H1 (cell line): ENCODE results near the gene RPS6KA2. TPM values are rescaled to one million over a fixed set of nuclear protein-coding genes. Genes with fewer than 3 reads are reported as not detected.

ENCODE experiments used
- CTCF ChIA-PET: fragments of 300-600 bp; sonication (Branson Sonifier 250); formaldehyde crosslinking; loops from one replicate; lab custom pipeline; 2021; ENCODE audit not compliant: partially characterized antibody; lab: Charles Lee
- POLR2A ChIA-PET: fragments of 300-600 bp; sonication (Branson Sonifier 250); formaldehyde crosslinking; loops from one replicate; lab custom pipeline; 2021; ENCODE audit warnings: inconsistent platforms; ENCODE audit not compliant: partially characterized antibody; lab: Charles Lee
- DNase-seq, 2 experiments: peaks; one replicate each; pipeline versions ENCODE4 v3.0.0 to v3.0.0-alpha.2; 2010 to 2022; ENCODE audit warnings: low spot score in 2 of 2, low read depth in 1 of 2, mixed read lengths in 1 of 2
- FAIRE-seq: peaks from 2 replicates; lab custom pipeline; 2011; peaks lifted over from hg19 to GRCh38; lab: Jason Lieb, UNC
- H2AFZ ChIP-seq: 2 replicates; pipeline ENCODE4 v1.8.1; 2012; ENCODE audit warnings: low read length, inconsistent platforms
- H2AK5ac ChIP-seq: 2 replicates; pipeline ENCODE4 v1.6.1; 2013; ENCODE audit warnings: low read depth, low read length
- H2BK120ac ChIP-seq: replicated peaks from 2 replicates; pipeline ENCODE3; 2013; ENCODE audit warnings: low read depth, low read length, inconsistent platforms
- H2BK12ac ChIP-seq: 2 replicates; pipeline ENCODE4 v1.6.1; 2013; ENCODE audit warnings: low read depth, low read length
- H2BK15ac ChIP-seq: 2 replicates; pipeline ENCODE4 v1.6.1; 2013; ENCODE audit warnings: low read length
- H2BK20ac ChIP-seq: 2 replicates; pipeline ENCODE4 v1.6.1; 2013; ENCODE audit warnings: low read length
- H2BK5ac ChIP-seq: 2 replicates; pipeline ENCODE4 v1.6.1; 2013; ENCODE audit warnings: low read depth, low read length
- H3K14ac ChIP-seq: 2 replicates; pipeline ENCODE4 v1.6.1; 2013; ENCODE audit warnings: inconsistent platforms; ENCODE audit not compliant: insufficient read length
- H3K18ac ChIP-seq: 2 replicates; pipeline ENCODE4 v1.6.1; 2013; ENCODE audit warnings: low read length; ENCODE audit errors: extremely low read depth
- H3K23ac ChIP-seq: 2 replicates; pipeline ENCODE4 v1.6.1; 2013; ENCODE audit warnings: inconsistent platforms; ENCODE audit not compliant: insufficient read length
- H3K23me2 ChIP-seq: 2 replicates; pipeline ENCODE4 v1.6.1; 2013; ENCODE audit warnings: low read depth, low read length
- H3K27ac ChIP-seq: 2 replicates; pipeline ENCODE4 v1.6.1; 2011; ENCODE audit warnings: low read depth, low read length, inconsistent platforms
- H3K27me3 ChIP-seq, 4 experiments: replicated peaks in 1 of 4; 1 replicate in 1 of 4; 2 replicates in 3 of 4; pipeline versions ENCODE4 v1.6.1 to v1.8.1; 2011 to 2013; ENCODE audit warnings: low read length in 3 of 4, mild to moderate bottlenecking in 3 of 4, inconsistent platforms in 2 of 4, mixed read lengths in 2 of 4, moderate library complexity in 1 of 4; ENCODE audit not compliant: control insufficient read depth in 3 of 4, insufficient read depth in 3 of 4; ENCODE audit errors: extremely low read depth in 1 of 4
- H3K36me3 ChIP-seq, 4 experiments: 2 replicates each; pipeline versions ENCODE4 v1.6.1 to v1.8.1; 2011 to 2013; ENCODE audit warnings: mild to moderate bottlenecking in 4 of 4, low read length in 3 of 4, moderate library complexity in 2 of 4, control low read depth in 1 of 4, inconsistent platforms in 1 of 4; ENCODE audit not compliant: insufficient read depth in 4 of 4, control insufficient read depth in 2 of 4
- H3K4ac ChIP-seq: replicated peaks from 2 replicates; pipeline ENCODE3; 2013; ENCODE audit warnings: low read length, low read depth, mixed read lengths, inconsistent platforms; ENCODE audit not compliant: insufficient read length
- H3K4me1 ChIP-seq, 4 experiments: replicated peaks in 1 of 4; 1 replicate in 1 of 4; 2 replicates in 3 of 4; pipeline versions ENCODE4 v1.6.1 to v1.8.1; 2011 to 2013; ENCODE audit warnings: low read length in 3 of 4, inconsistent platforms in 2 of 4, mixed read lengths in 1 of 4; ENCODE audit not compliant: insufficient read depth in 4 of 4, control insufficient read depth in 3 of 4
- H3K4me2 ChIP-seq, 2 experiments: 2 replicates each; pipeline versions ENCODE4 v1.6.1 to v1.8.1; 2011 to 2013; ENCODE audit warnings: low read depth in 2 of 2, low read length in 2 of 2, control low read depth in 1 of 2, inconsistent platforms in 1 of 2, mild to moderate bottlenecking in 1 of 2; ENCODE audit not compliant: insufficient read depth in 1 of 2
- H3K4me3 ChIP-seq, 4 experiments: fragments of 200-600, 300-600 bp in 1 of 4; sonication (generic), shearing (Covaris generic), sonication (Bioruptor Twin) in 1 of 4; 2 replicates each; pipeline versions ENCODE4 v1.5.1 to v1.8.1; 2011 to 2016; ENCODE audit warnings: low read length in 4 of 4, low read depth in 3 of 4, control low read depth in 2 of 4, inconsistent platforms in 2 of 4, mild to moderate bottlenecking in 2 of 4, mixed read lengths in 1 of 4, moderate library complexity in 1 of 4; ENCODE audit not compliant: insufficient read depth in 2 of 4; ENCODE audit errors: extremely low read depth in 1 of 4
- H3K56ac ChIP-seq: replicated peaks from 2 replicates; pipeline ENCODE3; 2013; ENCODE audit warnings: low read depth, mild to moderate bottlenecking, mixed read lengths, low read length, inconsistent platforms; ENCODE audit not compliant: insufficient read length
- H3K79me1 ChIP-seq: 2 replicates; pipeline ENCODE4 v1.6.1; 2013; ENCODE audit warnings: low read depth, low read length, control low read depth
- H3K79me2 ChIP-seq, 2 experiments: 2 replicates each; pipeline versions ENCODE4 v1.6.1 to v1.8.1; 2012 to 2013; ENCODE audit warnings: low read length in 2 of 2, mild to moderate bottlenecking in 2 of 2, inconsistent platforms in 1 of 2; ENCODE audit not compliant: insufficient read depth in 2 of 2, control insufficient read depth in 1 of 2
- H3K9ac ChIP-seq, 4 experiments: replicated peaks in 1 of 4; 1 replicate in 1 of 4; 2 replicates in 3 of 4; pipeline versions ENCODE4 v1.6.1 to v1.8.1; 2011 to 2013; ENCODE audit warnings: low read depth in 3 of 4, low read length in 3 of 4, control low read depth in 2 of 4, mild to moderate bottlenecking in 2 of 4, moderate library complexity in 2 of 4, inconsistent platforms in 1 of 4; ENCODE audit errors: extremely low read depth in 1 of 4
- H3K9me3 ChIP-seq, 2 experiments: 2 replicates each; pipeline versions ENCODE4 v1.6.1 to v1.8.1; 2012 to 2013; ENCODE audit warnings: mild to moderate bottlenecking in 2 of 2, moderate library complexity in 2 of 2, control low read depth in 1 of 2, inconsistent platforms in 1 of 2, low read depth in 1 of 2, low read length in 1 of 2, mixed read lengths in 1 of 2; ENCODE audit not compliant: insufficient read depth in 2 of 2
- H4K20me1 ChIP-seq, 2 experiments: replicated peaks in 1 of 2; 2 replicates each; pipeline versions ENCODE3 to v1.8.1; 2011 to 2013; ENCODE audit warnings: inconsistent platforms in 2 of 2, low read length in 2 of 2, mild to moderate bottlenecking in 1 of 2; ENCODE audit not compliant: insufficient read depth in 2 of 2, control insufficient read depth in 1 of 2
- H4K5ac ChIP-seq: 2 replicates; pipeline ENCODE4 v1.6.1; 2013; ENCODE audit warnings: low read length, low read depth, mixed read lengths, inconsistent platforms; ENCODE audit not compliant: insufficient read length
- H4K8ac ChIP-seq: 2 replicates; pipeline ENCODE4 v1.8.0; 2013; ENCODE audit warnings: mild to moderate bottlenecking, moderate library complexity, low read length, inconsistent platforms; ENCODE audit not compliant: insufficient read depth; ENCODE audit errors: extremely low read depth
- H4K91ac ChIP-seq: replicated peaks from 2 replicates; pipeline ENCODE3; 2013; ENCODE audit warnings: low read length, mixed read lengths, inconsistent platforms; ENCODE audit not compliant: insufficient read length
- ASH2L ChIP-seq: fragments of 200-600, 300-600 bp; sonication (generic); IDR thresholded peaks from one replicate; pipeline ENCODE4 v1.7.1; 2017; ENCODE audit warnings: low read length
- CTBP2 ChIP-seq: IDR thresholded peaks from 2 replicates; pipeline ENCODE4 v1.7.0; 2011; ENCODE audit warnings: borderline replicate concordance, mild to moderate bottlenecking, moderate library complexity, mixed read lengths, low read length; ENCODE audit not compliant: insufficient read depth, insufficient read length
- E2F6 ChIP-seq: IDR thresholded peaks from 2 replicates; pipeline ENCODE4 v1.6.1; 2012; ENCODE audit warnings: inconsistent platforms
- EZH2 ChIP-seq: fragments of 200-600 bp; sonication (generic); IDR thresholded peaks from 2 replicates; pipeline ENCODE4 v1.7.1; 2012; ENCODE audit warnings: low read depth, mild to moderate bottlenecking, moderate library complexity, low read length, inconsistent platforms; ENCODE audit not compliant: severe bottlenecking
- GABPA ChIP-seq: IDR thresholded peaks from 2 replicates; pipeline ENCODE4 v1.6.1; 2011; ENCODE audit warnings: mild to moderate bottlenecking, low read length, moderate library complexity, borderline replicate concordance; ENCODE audit not compliant: insufficient read depth
- HDAC2 ChIP-seq, 2 experiments: fragments of 300-600 bp in 1 of 2; sonication (generic) in 1 of 2; IDR thresholded peaks; 2 replicates each; pipeline ENCODE4 v1.6.1; 2011 to 2012; ENCODE audit warnings: low read depth in 2 of 2, low read length in 2 of 2, mild to moderate bottlenecking in 2 of 2, moderate library complexity in 2 of 2, borderline replicate concordance in 1 of 2, inconsistent platforms in 1 of 2
- KDM1A ChIP-seq: fragments of 200-600, 300-600 bp; sonication (generic); IDR thresholded peaks from 2 replicates; pipeline ENCODE4 v1.7.1; 2016; ENCODE audit warnings: mild to moderate bottlenecking, low read length, borderline replicate concordance
- POLR2A ChIP-seq, 2 experiments: IDR thresholded peaks; 1 replicate in 1 of 2; 2 replicates in 1 of 2; pipeline ENCODE4 v1.6.1; 2011; ENCODE audit warnings: low read depth in 2 of 2, low read length in 2 of 2, mild to moderate bottlenecking in 2 of 2; ENCODE audit errors: control extremely low read depth in 1 of 2
- SIX5 ChIP-seq: IDR thresholded peaks from 2 replicates; pipeline ENCODE4 v1.6.1; 2011; ENCODE audit warnings: mild to moderate bottlenecking, low read depth, low read length
- SP2 ChIP-seq: IDR thresholded peaks from 2 replicates; pipeline ENCODE4 v1.6.1; 2012; ENCODE audit warnings: mild to moderate bottlenecking, low read length, inconsistent platforms
- SP4 ChIP-seq: IDR thresholded peaks from 2 replicates; pipeline ENCODE4 v1.6.1; 2012; ENCODE audit warnings: low read length, inconsistent platforms
- WGBS, 2 experiments: shearing (Covaris generic) in 1 of 2; methylation state at CpG; one replicate each; pipeline versions ENCODE4 v1.1.6 to v1.1.7; 2013 to 2015; ENCODE audit warnings: low lambda C conversion rate in 2 of 2, mixed read lengths in 2 of 2, inconsistent platforms in 1 of 2, low coverage in 1 of 2, missing lambda C conversion rate in 1 of 2; ENCODE audit not compliant: insufficient replicate concordance in 2 of 2, insufficient coverage in 1 of 2, insufficient read length in 1 of 2; ENCODE audit errors: extremely low coverage in 1 of 2, missing lambda C conversion rate in 1 of 2; 5-methylcytosine and 5-hydroxymethylcytosine counted together
- polyA plus RNA-seq, 7 experiments: library from polyadenylated mRNA; depleted of rRNA in 3 of 7; stranded (reverse) in 5 of 7; unstranded in 2 of 7; fragments of >200 nt in 5 of 7; fragments of 200-250 nt in 2 of 7; gene quantifications; 1 replicate in 5 of 7; 2 replicates in 1 of 7; 4 replicates in 1 of 7; pipeline versions ENCODE4 v1.2.1 to v1.2.3, GENCODE V29; 2011 to 2013; ENCODE audit warnings: missing spikeins in 2 of 7, mixed read lengths in 2 of 7
- total RNA-seq: library from RNA; stranded (reverse); fragmentation: NEBNext Ultra II Directional; extraction: Animal tissue kit (Norgen Biotek cat#: 25700); gene quantifications from 2 replicates; pipeline ENCODE4 v1.2.1, GENCODE V29; 2021

The RPS6KA2 gene
- total and polyA plus RNA-seq, 2 of the 8 experiments (the other 6 are each of a cell fraction or from before 2014, with no cell fraction given), result 8.8 to 25.7 TPM

- H2BK15ac ChIP-seq, result no peak overlapping the region
- H3K23me2 ChIP-seq, result no peaks in the 10 kb centered on the region
- H3K36me3 ChIP-seq, result peaks cover 0 to 10% (median 0%) of the 10 kb centered on the region in 4 experiments; a peak in 1 of 8 replicates
- no peak for FAIRE-seq
- no peak overlapping the region for H2BK12ac ChIP-seq
- H3K79me1 ChIP-seq, result no peaks in the 10 kb centered on the region; the same call in 1 of the 2 replicates
- no peak overlapping the region for H3K4ac ChIP-seq
- no peak overlapping the region for H3K27ac ChIP-seq
- H3K79me2 ChIP-seq, result no peaks in the 10 kb centered on the region
- no peak overlapping the region for H2AFZ ChIP-seq
- H3K9ac ChIP-seq, result no peak overlapping the region
- H3K14ac ChIP-seq, result no peak overlapping the region
- H2BK20ac ChIP-seq, result no peak overlapping the region
- ChIA-PET POLR2A (no interaction called here), CTCF (interaction anchor here (0.7 to 1.0 kb wide), 3 partner anchors 17 to 52 kb away, joined by 3 read pairs; no protein-coding TSS in a partner anchor)
- no peak overlapping the region for H4K91ac ChIP-seq
- WGBS, 2 experiments, result 81% methylated on average over 4 of the region's 4 CpGs; no CpG with 5 or more reads in 1 of the 2 experiments
- TF ChIP-seq KDM1A (no peak), POLR2A (IDR thresholded peaks at IDR 0.05; ENCODE audit: control extremely low read depth in 1 of 2, low read depth in 2 of 2, low read length in 2 of 2) (no peak), GABPA (no peak), ASH2L (no peak), HDAC2 (IDR thresholded peaks at IDR 0.05; ENCODE audit: borderline replicate concordance in 1 of 2, low read depth in 2 of 2, low read length in 2 of 2) (no peak), E2F6 (no peak), SP4 (no peak), EZH2 (no peak), SIX5 (no peak), SP2 (no peak), CTBP2 (no peak)
- no peaks in the 10 kb centered on the region for H4K20me1 ChIP-seq
- no peaks in the 10 kb centered on the region for H3K4me1 ChIP-seq
- no peak overlapping the region for H3K4me3 ChIP-seq
- no peak overlapping the region for H3K4me2 ChIP-seq
- no peak overlapping the region for H4K8ac ChIP-seq
- no peak overlapping the region for H3K18ac ChIP-seq
- no peak overlapping the region for H4K5ac ChIP-seq
- no peaks in the 10 kb centered on the region for H3K9me3 ChIP-seq
- no peak overlapping the region for H2BK120ac ChIP-seq
- H3K56ac ChIP-seq, result no peak overlapping the region
- no peak overlapping the region for H3K23ac ChIP-seq
- no peak overlapping the region for H2BK5ac ChIP-seq
- DNase-seq, result no peak
- no peaks in the 10 kb centered on the region for H3K27me3 ChIP-seq
- H2AK5ac ChIP-seq, result no peak overlapping the region
These were observed 99.2 kb downstream of the RPS6KA2 start for GRCh38 chr6:166527849-166528248.
